Parathyroid adenoma (tissue), 2 donors: ENCODE results near the gene AIF1L.

Experiments used
- H2AFZ ChIP-seq: fragments of 300-600 bp; sonication (generic); one replicate; pipeline ENCODE4 v1.7.0; 2017; ENCODE audit warnings: antibody characterized with exemption, mild to moderate bottlenecking
- H3K27ac ChIP-seq: fragments of 300-600 bp; sonication (generic); one replicate; pipeline ENCODE4 v1.7.0; 2017
- H3K27me3 ChIP-seq: fragments of 300-600 bp; sonication (generic); one replicate; pipeline ENCODE4 v1.7.0; 2017; ENCODE audit warnings: low read length; ENCODE audit not compliant: control insufficient read depth, insufficient read depth
- H3K36me3 ChIP-seq: fragments of 300-600 bp; sonication (generic); one replicate; pipeline ENCODE4 v1.7.0; 2017; ENCODE audit warnings: low read length; ENCODE audit not compliant: control insufficient read depth, insufficient read depth
- H3K4me1 ChIP-seq: fragments of 300-600 bp; sonication (generic); one replicate; pipeline ENCODE4 v1.7.0; 2017; ENCODE audit warnings: control low read depth
- H3K4me2 ChIP-seq: fragments of 300-600 bp; sonication (generic); one replicate; pipeline ENCODE4 v1.7.0; 2017; ENCODE audit warnings: low read length
- H3K4me3 ChIP-seq: fragments of 300-600 bp; sonication (generic); one replicate; pipeline ENCODE4 v1.7.0; 2017; ENCODE audit warnings: low read depth, low read length
- H3K79me2 ChIP-seq: fragments of 300-600 bp; sonication (generic); one replicate; pipeline ENCODE4 v1.7.0; 2017; ENCODE audit warnings: control low read depth
- H3K9ac ChIP-seq: fragments of 300-600 bp; sonication (generic); one replicate; pipeline ENCODE4 v1.7.0; 2017; ENCODE audit warnings: mild to moderate bottlenecking
- H3K9me3 ChIP-seq: fragments of 300-600 bp; sonication (generic); one replicate; pipeline ENCODE4 v1.7.0; 2017; ENCODE audit warnings: low read length; ENCODE audit not compliant: control insufficient read depth
- TF ChIP-seq, protein P1 (sequence below): fragments of 300-600 bp; sonication (generic); IDR thresholded peaks from one replicate; pipeline ENCODE4 v1.7.0; 2017; ENCODE audit warnings: antibody characterized with exemption, mild to moderate bottlenecking
- donor health status: primary hyperparathyroidism.

The AIF1L gene

DNA sequence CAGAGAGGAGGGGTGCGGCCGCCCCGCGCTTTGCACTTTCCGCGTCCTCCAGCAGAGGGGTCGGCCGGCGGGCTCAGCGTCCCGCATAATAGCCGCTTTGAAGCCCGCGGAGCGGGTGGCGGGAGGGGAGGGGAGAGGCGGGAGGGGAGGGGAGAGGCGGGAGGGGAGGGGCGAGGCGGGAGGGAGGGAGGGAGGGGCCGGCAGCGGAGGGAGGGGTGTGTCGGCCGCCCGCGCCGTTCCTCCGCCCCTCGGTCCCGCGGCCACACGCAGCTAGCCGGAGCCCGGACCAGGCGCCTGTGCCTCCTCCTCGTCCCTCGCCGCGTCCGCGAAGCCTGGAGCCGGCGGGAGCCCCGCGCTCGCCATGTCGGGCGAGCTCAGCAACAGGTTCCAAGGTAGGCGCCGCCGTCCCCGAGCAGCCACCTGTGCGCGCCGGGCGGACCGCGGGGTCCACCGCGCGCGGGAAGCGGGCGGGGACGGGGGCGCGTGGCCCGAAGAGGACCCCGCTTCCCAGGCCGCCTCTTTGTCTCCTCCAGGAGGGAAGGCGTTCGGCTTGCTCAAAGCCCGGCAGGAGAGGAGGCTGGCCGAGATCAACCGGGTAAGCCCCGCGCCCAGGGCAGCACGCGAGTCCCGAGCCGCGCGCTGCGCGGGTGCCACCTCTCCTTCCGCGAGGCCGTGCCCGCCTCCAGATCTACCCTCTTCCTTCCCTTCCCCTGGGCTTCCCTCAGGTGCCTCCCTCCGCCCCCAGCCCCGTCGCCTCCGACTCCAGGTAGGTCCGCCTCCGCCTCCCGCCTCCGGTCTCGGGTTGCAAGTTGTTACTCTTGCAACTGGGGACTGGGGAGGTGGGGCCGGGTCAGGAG lies at the start of gene AIF1L:
Gene AIF1L (plus strand): TSS at position 263 of the 857 bp plus-strand sequence. CDS start 99 bp downstream, at position 362.
- Histone ChIP-seq H3K4me3 (peak within 1 kb of the TSS; percentile 70), H3K4me2 (peak within 1 kb of the TSS; percentile 75), H3K4me1 (peaks cover 22% of the 10 kb centered on the region), H3K36me3 (no peaks in the 10 kb centered on the region), H3K79me2 (no peaks in the 10 kb centered on the region), H3K9me3 (no peaks in the 10 kb centered on the region), H3K27me3 (no peaks in the 10 kb centered on the region), H3K27ac (peak within 1 kb of the TSS; percentile 43), H2AFZ (peak within 1 kb of the TSS; percentile 69), H3K9ac (no peak within 1 kb of the TSS)
- TF ChIP-seq, protein P1, sequence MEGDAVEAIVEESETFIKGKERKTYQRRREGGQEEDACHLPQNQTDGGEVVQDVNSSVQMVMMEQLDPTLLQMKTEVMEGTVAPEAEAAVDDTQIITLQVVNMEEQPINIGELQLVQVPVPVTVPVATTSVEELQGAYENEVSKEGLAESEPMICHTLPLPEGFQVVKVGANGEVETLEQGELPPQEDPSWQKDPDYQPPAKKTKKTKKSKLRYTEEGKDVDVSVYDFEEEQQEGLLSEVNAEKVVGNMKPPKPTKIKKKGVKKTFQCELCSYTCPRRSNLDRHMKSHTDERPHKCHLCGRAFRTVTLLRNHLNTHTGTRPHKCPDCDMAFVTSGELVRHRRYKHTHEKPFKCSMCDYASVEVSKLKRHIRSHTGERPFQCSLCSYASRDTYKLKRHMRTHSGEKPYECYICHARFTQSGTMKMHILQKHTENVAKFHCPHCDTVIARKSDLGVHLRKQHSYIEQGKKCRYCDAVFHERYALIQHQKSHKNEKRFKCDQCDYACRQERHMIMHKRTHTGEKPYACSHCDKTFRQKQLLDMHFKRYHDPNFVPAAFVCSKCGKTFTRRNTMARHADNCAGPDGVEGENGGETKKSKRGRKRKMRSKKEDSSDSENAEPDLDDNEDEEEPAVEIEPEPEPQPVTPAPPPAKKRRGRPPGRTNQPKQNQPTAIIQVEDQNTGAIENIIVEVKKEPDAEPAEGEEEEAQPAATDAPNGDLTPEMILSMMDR, result peak; percentile 13

DNA sequence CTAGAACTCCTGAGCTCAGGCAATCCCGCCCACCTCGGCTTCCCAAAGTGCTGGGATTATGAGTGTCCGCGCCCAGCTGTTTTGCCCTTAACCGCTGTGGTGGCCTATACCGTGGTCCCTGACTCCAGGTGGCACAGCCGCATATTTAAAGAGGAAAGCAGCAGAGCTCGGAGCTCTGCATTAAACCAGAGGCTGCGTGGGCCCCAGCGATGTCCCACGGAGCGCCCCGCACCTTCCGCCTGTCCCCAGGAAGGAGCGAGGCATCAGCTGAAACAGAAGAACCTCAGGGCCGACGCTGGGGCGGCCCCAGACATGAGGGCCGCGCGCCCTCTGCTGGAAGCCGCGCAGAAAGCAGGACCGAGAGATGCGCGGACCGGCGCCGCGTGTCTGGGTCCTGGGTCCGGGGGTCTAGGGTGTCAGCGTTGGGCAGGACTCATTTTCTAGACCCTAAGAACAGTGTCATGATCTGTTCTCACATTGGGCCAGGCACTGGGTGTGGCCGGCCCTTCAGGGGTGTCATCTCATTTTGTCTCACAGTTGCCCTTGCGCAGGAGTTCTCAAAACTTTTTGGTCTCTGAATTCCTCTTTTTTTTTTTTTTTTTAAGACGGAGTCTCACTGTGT lies 49.6 kb upstream of the AIF1L start:
- no peak overlapping the region for H3K27ac ChIP-seq
- H3K4me2 ChIP-seq, result no peak overlapping the region
- no peaks in the 10 kb centered on the region for H3K4me1 ChIP-seq
- H3K9me3 ChIP-seq, result no peaks in the 10 kb centered on the region
- H3K4me3 ChIP-seq, result no peak overlapping the region
- TF ChIP-seq, protein P1, result peak; percentile 78
- peak overlapping the region; percentile 69 for H2AFZ ChIP-seq
- no peak overlapping the region for H3K9ac ChIP-seq
- no peaks in the 10 kb centered on the region for H3K79me2 ChIP-seq
- no peaks in the 10 kb centered on the region for H3K27me3 ChIP-seq
- no peaks in the 10 kb centered on the region for H3K36me3 ChIP-seq

DNA sequence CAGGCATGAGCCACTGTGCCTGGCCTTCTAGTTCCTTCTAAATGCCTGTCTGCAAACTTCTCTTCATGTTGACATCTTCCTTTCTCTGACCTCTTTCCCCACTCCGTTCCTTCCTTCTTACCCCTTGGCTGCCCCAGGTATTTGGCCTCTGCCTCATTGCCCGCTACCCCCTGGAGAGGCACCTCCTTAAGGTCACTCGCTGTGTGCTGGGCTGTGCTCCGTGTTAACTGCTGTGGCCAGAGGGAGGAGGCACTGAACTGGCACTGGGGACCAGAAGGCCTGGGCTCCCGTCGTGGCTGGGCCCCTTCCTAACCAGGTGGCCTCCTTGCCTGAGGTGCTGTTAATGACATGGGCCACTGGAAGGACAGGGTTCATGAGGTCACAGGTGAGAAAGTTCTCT lies 48.0 kb upstream of the AIF1L start:
- H3K9me3 ChIP-seq, result no peaks in the 10 kb centered on the region
- H3K79me2 ChIP-seq, result no peaks in the 10 kb centered on the region
- H3K4me3 ChIP-seq, result no peak overlapping the region
- H3K4me2 ChIP-seq, result no peak overlapping the region
- H3K27ac ChIP-seq, result no peak overlapping the region
- H3K27me3 ChIP-seq, result no peaks in the 10 kb centered on the region
- no peak overlapping the region for H2AFZ ChIP-seq
- no peaks in the 10 kb centered on the region for H3K36me3 ChIP-seq
- TF ChIP-seq, protein P1, result no peak
- H3K4me1 ChIP-seq, result no peaks in the 10 kb centered on the region
- H3K9ac ChIP-seq, result no peak overlapping the region

DNA sequence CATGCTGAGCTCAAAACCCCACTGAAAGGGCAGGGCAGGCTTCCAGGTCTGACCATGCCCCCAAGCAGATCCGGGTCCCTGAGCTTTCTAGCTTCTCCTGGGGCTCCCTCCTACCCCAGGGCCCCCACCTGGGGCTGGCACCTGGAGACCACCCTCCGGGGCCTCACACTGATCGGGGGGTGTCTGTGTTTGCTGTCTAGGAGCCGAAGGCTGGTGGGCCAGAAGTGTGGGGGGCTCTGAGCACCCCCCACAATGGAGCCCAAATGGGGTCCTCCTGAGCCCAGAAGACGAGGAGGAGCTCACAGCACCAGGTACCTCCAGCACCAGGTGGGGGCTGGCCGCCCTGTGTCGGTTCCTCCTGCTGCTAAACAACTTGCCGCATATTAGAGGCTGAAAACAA lies 47.5 kb upstream of the AIF1L start:
- no peaks in the 10 kb centered on the region for H3K27me3 ChIP-seq
- H3K4me2 ChIP-seq, result no peak overlapping the region
- TF ChIP-seq, protein P1, result no peak
- H3K4me3 ChIP-seq, result no peak overlapping the region
- no peaks in the 10 kb centered on the region for H3K9me3 ChIP-seq
- H3K9ac ChIP-seq, result no peak overlapping the region
- H3K4me1 ChIP-seq, result no peaks in the 10 kb centered on the region
- no peaks in the 10 kb centered on the region for H3K36me3 ChIP-seq
- H3K79me2 ChIP-seq, result no peaks in the 10 kb centered on the region
- H2AFZ ChIP-seq, result no peak overlapping the region
- H3K27ac ChIP-seq, result no peak overlapping the region
